Colonic mucosa (tissue), 4 donors: ENCODE data around the gene USP7. TPM values are rescaled to one million over a fixed set of nuclear protein-coding genes. Genes with fewer than 3 reads are reported as not detected.
A peak's percentile ranks its signal among the peaks of the same experiment; 100 is the strongest.
"Not testable (repeated sequence)": the region's sequence is repeated elsewhere in the genome, so short reads cannot be mapped to it uniquely, and the experiment has no call there.

ENCODE experiments used
- DNase-seq: peaks from one replicate; pipeline ENCODE4 v3.0.0-alpha.2; 2020
- H3K27ac ChIP-seq: fragments of 200-600 bp; one replicate; pipeline ENCODE4 v1.8.0; 2021
- H3K27me3 ChIP-seq: fragments of 200-600 bp; one replicate; pipeline ENCODE4 v1.8.0; 2021
- H3K36me3 ChIP-seq: fragments of 200-600 bp; one replicate; pipeline ENCODE4 v1.8.0; 2021
- H3K4me1 ChIP-seq: fragments of 200-600 bp; one replicate; pipeline ENCODE4 v1.8.0; 2021; ENCODE audit warnings: mild to moderate bottlenecking
- H3K4me3 ChIP-seq: fragments of 200-600 bp; one replicate; pipeline ENCODE4 v1.8.0; 2021
- H3K9ac ChIP-seq, 2 donors: one replicate each; pipeline ENCODE4 v1.7.0; 2013; ENCODE audit warnings: control low read depth in 2 of 2, low read depth in 2 of 2, low read length in 2 of 2
- H3K9me3 ChIP-seq: fragments of 200-600 bp; one replicate; pipeline ENCODE4 v1.8.0; 2021
- CTCF ChIP-seq: fragments of 200-600 bp; IDR thresholded peaks from one replicate; pipeline ENCODE4 v1.8.0; 2022; ENCODE audit warnings: antibody characterized with exemption, mild to moderate bottlenecking
- intact Hi-C: fragments of 100-400 bp; cut with DNase I; formaldehyde crosslinking; loops from one replicate; pipeline ENCODE4 v1.14.1; 2022
- total RNA-seq, 2 donors: library from RNA; stranded (reverse); fragmentation: NEBNext Ultra II Directional in 1 of 2; extraction: Animal tissue kit (Norgen Biotek cat#: 25700) in 1 of 2; gene quantifications; one replicate each; pipeline ENCODE4 v1.2.1, GENCODE V29; 2021
- donor health status: healthy.
- donor health status: DM: no; HTN: no; CAD: no.
- donor health status: DM: no; HTN: no; CAD: no.

The USP7 gene
- total RNA-seq, 2 donors from 2014 or later = 147 to 176 TPM

- intact Hi-C loops = no loop called here
- H3K9ac ChIP-seq = no peak overlapping the region
- DNase-seq = no peak
- no peak for TF ChIP-seq CTCF
- H3K36me3 ChIP-seq = no peaks in the 10 kb centered on the region
- no peak overlapping the region for H3K27ac ChIP-seq
- H3K4me3 ChIP-seq = no peak overlapping the region
- H3K4me1 ChIP-seq = no peaks in the 10 kb centered on the region
- no peaks in the 10 kb centered on the region for H3K9me3 ChIP-seq
- no peaks in the 10 kb centered on the region for H3K27me3 ChIP-seq
Measured at GRCh38 chr16:8877894-8878522, 85.7 kb downstream of the USP7 start.

GRCh38 chr16:8875317-8875716 is 88.4 kb downstream of the USP7 start:
- H3K9ac ChIP-seq, H3K27ac ChIP-seq, H3K27me3 ChIP-seq, H3K4me3 ChIP-seq, intact Hi-C loops, H3K4me1 ChIP-seq, DNase-seq, H3K9me3 ChIP-seq, H3K36me3 ChIP-seq: not testable (repeated sequence)

GRCh38 chr16:8874388-8874787 is 89.3 kb downstream of the USP7 start:
- DNase-seq = no peak
- Histone ChIP-seq H3K9me3 (no peaks in the 10 kb centered on the region), H3K27me3 (no peaks in the 10 kb centered on the region), H3K36me3 (no peaks in the 10 kb centered on the region), H3K4me3 (no peak overlapping the region), H3K4me1 (no peaks in the 10 kb centered on the region), H3K27ac (no peak overlapping the region), H3K9ac (no peak overlapping the region)
- intact Hi-C loops = no loop called here
- TF ChIP-seq CTCF = no peak

GRCh38 chr16:8873866-8874195 is 89.9 kb downstream of the USP7 start:
- H3K27me3 ChIP-seq, intact Hi-C loops, H3K4me3 ChIP-seq, H3K9ac ChIP-seq, H3K4me1 ChIP-seq, H3K36me3 ChIP-seq, DNase-seq, H3K27ac ChIP-seq, H3K9me3 ChIP-seq: not testable (repeated sequence)

GRCh38 chr16:8872967-8873865 is 90.5 kb downstream of the USP7 start:
- H3K4me1 ChIP-seq = no peaks in the 10 kb centered on the region
- intact Hi-C loops = no loop called here
- no peak overlapping the region for H3K9ac ChIP-seq
- TF ChIP-seq CTCF = peak; percentile 13
- no peaks in the 10 kb centered on the region for H3K36me3 ChIP-seq
- no peak overlapping the region for H3K4me3 ChIP-seq
- no peak overlapping the region for H3K27ac ChIP-seq
- no peaks in the 10 kb centered on the region for H3K9me3 ChIP-seq
- DNase-seq = no peak
- H3K27me3 ChIP-seq = no peaks in the 10 kb centered on the region

- H3K9ac ChIP-seq = no peak overlapping the region
- H3K27ac ChIP-seq = no peak overlapping the region
- intact Hi-C loops = no loop called here
- no peak for DNase-seq
- no peaks in the 10 kb centered on the region for H3K36me3 ChIP-seq
- H3K4me1 ChIP-seq = no peaks in the 10 kb centered on the region
- no peaks in the 10 kb centered on the region for H3K9me3 ChIP-seq
- H3K27me3 ChIP-seq = no peaks in the 10 kb centered on the region
- no peak for TF ChIP-seq CTCF
- no peak overlapping the region for H3K4me3 ChIP-seq
Measured at GRCh38 chr16:8872071-8872470, 91.6 kb downstream of the USP7 start.

GRCh38 chr16:8869988-8870241 is 93.8 kb downstream of the USP7 start:
- H3K4me1 ChIP-seq, H3K4me3 ChIP-seq, H3K9me3 ChIP-seq, DNase-seq, intact Hi-C loops, H3K36me3 ChIP-seq, H3K27ac ChIP-seq, H3K27me3 ChIP-seq: not testable (repeated sequence)
- peak overlapping the region in 1 of 2 donors; percentile 60 for H3K9ac ChIP-seq
